Colon (tissue), 2 donors: ENCODE results near the gene TMEM123.
A peak's percentile ranks its signal among the peaks of the same experiment; 100 is the strongest.

Source experiments
- FAIRE-seq: peaks from 2 replicates; lab custom pipeline; 2012; peaks lifted over from hg19 to GRCh38; lab: Jason Lieb, UNC
- donor health status: control.
- donor health status: control.

TMEM123 gene

DNA sequence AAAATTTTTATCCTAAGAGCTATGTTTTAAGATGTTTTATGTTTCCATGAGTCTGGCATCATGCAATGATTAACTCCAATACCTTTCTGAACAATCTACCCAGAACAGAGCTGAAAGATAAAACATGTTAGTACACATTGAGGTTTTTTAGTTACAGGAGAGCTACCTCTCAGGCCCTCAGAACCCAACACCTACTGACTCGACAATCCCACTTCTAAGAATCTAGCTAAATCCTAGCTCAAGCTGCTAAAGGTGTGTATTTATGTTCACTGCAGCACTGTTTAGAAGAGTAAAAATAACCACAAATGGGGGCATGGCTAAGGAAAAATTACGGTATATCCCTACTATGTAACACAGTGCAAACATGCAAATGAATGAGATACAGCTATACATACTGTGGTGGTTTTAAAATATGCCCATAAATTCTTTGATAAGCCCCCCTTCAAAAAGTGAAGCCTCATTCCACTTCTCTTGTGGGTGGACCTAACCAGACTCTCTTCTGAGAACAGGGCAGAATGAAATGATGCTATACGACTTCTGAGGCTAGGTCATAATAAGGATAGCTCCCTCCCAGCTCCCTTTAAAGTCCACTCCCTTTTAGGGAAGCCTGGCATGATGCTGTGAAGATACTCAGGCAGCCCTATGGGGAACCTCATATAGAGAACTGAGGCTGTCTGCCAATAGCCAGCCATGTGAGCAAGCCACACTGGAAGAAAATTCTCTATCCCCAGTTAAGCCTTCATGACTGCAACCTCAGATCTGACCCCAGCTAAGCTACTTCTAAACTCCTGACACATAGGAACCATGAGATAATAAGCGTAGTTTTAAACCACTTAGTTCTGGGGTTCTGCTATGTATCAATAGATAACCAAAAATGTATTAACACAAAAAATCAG is 29.5 kb downstream of the TMEM123 start:
- no peak for FAIRE-seq

- no peak for FAIRE-seq
Measured at GRCh38 chr11:102421261-102421660, 31.3 kb downstream of the TMEM123 start.

- FAIRE-seq = no peak
Measured at GRCh38 chr11:102420547-102420946, 32.0 kb downstream of the TMEM123 start.

- FAIRE-seq = no peak
Measured at GRCh38 chr11:102419181-102419580, 33.4 kb downstream of the TMEM123 start.

DNA sequence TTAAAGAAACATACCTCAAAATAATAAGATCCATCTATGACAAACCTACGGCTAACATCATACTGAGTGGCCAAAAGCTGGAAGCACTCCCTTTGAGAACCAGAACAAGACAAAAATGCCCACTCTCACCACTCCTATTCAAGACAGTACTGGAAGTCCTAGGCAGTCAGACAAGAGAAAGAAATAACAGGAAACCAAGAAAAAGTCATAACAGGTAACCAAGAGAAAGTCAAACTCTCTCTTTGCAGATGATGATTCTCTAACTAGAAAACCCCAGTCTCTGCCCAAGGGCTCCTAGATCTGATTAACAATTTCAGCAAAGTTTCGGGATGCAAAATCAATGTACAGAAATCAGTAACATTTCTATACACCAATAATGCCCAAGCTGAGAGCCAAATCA is 35.6 kb downstream of the TMEM123 start:
- no peak for FAIRE-seq

DNA sequence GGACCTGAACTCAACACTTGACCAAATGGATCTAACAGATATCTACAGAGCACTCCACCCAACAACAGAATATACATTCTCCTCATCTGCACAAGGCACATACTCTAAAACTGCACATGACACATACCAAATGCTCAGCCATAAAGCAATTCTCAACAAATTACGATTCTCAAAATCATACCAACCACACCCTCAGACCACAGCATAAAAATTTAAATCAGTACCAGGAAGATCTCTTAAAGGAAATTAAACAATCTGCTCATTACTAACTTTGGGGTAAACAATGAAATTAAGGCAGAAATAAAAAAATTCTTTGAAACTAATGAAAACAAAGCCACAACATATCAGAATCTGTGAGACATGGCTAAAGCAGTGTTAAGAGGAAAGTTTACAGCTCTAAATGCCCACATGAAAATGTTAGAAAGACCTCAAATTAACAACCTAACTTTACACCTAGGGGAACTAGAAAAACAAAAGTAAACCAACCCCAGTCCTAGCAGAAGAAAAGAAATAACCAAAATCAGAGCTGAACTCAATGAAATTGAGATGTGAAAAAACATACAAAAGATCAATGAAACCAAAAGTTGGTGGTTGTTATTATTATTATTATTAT is 37.2 kb downstream of the TMEM123 start:
- peak; percentile 38 for FAIRE-seq

GRCh38 chr11:102414559-102414958 is 38.0 kb downstream of the TMEM123 start:
- no peak for FAIRE-seq

GRCh38 chr11:102413497-102413896 is 39.1 kb downstream of the TMEM123 start:
- no peak for FAIRE-seq

DNA sequence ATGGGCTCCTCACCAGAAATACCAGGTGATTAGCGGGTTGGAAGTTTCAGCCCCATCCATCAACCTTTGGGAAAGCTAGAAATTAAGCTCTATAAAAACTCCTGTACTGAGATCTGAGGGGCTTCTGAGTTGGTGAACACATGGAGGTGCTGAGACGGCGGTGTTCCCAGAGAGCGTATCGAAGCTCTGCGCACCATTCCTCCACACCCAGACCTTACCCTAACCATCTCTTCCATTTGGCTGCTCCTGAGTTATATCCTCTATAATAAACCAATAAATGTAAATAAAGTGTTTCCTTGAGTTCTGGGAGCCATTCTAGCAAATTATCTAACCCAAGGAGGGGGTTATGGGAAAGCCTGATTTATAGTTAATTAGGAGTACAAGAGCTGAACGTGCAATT is 41.4 kb downstream of the TMEM123 start:
- no peak for FAIRE-seq

GRCh38 chr11:102410382-102410784 is 42.2 kb downstream of the TMEM123 start:
- FAIRE-seq = no peak

DNA sequence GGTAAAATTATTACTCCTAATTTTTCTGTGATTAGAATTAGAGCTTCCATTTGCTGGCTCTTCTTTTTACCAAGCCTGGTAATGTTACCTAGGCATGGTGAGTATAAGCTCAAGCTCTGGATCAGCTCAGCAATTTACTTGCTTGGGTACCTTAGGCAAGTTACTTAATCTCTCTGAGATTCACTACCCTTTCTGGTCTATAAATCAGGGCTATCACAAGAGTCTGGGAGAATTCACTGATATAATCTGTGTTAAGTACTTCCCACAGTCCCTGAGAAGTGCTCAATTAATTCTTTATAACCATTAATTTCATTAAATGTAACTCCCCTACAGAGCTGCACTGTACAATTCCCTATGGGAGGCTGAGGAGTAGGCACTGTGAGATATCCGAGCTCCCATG is 44.2 kb downstream of the TMEM123 start:
- FAIRE-seq = no peak

DNA sequence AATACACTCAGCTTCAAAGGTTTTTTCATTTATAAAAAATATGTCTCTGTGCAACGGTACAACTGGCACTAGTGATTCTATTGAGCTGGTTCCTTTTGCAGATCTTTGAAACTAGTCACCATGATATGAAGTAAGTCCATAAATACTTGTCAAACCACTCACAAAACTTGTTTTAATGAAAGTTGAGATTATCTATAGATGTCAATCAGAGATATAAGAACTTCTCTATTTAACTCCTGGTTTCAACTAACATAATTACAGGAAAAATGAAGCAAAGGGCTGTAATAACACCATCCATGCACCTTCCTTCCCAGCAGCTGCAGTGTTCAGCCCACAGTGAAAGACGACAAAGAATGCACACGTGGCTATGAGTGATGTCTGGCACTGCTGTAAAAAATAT is 44.7 kb downstream of the TMEM123 start:
- FAIRE-seq = no peak

DNA sequence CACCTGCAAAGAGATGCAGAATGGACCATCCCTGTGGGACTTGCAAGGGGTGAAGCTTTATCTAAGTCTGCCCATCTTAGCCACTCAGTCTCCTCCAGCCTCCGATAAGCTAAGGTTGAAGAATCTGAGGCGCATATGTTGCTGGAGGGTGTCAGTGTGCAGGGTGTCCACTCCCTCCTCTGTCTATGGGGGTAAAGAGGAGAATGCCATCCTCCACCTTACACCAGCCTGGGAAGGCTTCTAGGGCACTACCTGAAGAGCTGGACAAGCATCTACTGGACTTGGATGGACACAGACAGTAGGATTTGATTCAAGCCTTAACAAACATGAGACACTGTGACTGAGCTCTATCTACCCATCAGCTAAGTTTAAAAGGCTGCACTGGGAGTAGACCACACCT is 46.5 kb downstream of the TMEM123 start:
- FAIRE-seq = no peak

GRCh38 chr11:102405501-102405900 is 47.1 kb downstream of the TMEM123 start:
- FAIRE-seq = no peak

- no peak for FAIRE-seq
Measured at GRCh38 chr11:102402548-102402947, 50.0 kb downstream of the TMEM123 start.

DNA sequence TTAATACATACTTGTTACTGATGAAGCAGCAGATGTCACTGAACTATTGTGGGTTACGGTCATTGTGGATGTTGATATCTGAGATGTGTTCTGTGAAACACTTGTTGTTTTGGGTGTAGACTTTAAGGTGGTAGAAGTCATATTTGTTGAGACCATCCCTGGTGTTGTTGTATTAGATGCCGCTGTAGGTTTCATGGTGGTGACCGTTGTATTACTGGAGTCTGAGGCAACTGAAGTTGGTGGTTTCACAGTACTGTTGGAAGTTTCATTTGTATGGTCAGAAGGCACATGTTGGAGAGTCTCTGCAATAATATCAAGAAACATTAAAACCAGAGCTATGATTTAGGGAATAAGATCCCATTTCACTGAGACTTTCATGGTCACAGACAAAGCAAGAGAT is 50.7 kb downstream of the TMEM123 start:
- no peak for FAIRE-seq

DNA sequence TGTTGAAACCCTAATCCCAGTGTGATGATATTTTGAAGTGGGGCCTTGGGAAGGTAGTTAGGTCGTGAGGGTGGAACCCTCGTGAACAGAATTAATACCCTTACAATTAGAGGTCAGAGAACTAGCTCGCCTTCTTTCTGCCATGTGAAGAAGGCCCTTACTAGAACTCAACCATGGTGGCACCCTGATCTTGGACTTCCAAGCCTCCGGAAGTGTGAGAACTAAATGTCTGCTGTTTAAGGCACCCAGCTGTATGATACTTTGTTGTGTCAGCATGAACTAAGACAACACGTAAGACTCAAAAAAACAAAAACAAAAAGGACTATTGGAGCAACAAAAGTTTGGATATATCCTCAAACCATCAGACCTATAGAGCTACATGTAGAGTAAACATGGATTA is 52.0 kb downstream of the TMEM123 start:
- no peak for FAIRE-seq

GRCh38 chr11:102399189-102399588 is 53.4 kb downstream of the TMEM123 start:
- FAIRE-seq = no peak

DNA sequence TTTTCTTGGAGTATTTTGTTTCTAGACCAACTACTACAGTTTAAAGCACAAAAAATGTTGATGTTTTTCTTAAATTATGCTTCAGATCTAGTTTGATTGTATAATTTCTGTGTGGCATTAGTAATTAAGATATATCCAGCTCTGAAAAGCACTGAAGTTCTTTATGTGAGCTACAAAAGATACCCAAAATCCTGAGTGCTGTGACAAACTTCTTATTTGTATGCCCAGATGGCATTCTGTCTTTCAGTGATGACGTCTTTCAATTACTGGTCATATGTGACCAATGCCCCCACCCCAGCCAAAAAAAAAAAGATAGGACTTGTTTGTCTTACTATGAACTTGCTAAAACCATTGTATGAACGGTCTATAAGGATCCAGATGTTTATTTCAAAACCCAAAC is 54.3 kb downstream of the TMEM123 start:
- no peak for FAIRE-seq

DNA sequence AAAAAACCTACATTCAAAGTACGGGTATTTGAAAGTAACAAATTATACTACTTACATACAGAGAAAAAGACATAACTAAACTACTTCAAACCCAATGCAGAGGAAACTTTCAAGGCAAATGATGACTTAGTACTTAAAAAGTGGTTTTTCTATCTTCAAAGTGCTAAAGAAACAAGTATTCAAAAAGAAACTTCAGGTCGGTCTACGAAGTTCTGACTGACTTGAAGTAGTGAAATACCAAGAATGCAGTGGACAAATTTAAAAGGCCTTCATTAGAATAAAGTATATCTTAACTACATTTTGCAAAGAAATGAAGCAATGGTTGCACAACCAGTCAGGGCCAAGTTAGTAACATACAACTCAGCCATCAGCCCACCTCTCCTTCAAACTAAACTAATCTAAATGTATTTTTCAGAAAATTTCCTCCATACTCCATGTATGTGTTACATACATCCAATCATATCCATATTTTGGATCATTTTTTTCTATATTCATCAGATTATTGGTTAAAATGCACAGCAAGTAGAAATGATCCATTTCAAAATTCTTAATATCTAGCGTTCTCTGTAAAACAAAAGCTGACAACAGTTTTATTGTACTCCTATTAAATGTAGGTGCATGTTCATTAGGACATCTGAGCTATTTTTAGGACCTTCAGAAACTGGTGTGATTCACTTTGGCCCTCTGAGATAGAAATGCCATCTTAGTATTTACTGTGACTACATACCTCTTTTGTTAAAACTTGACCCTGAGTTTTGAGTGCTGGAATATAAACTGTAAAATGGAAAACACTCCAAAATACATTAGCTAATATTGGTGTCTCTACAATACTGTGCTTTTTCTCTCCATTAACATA is 55.6 kb downstream of the TMEM123 start:
- no peak for FAIRE-seq

GRCh38 chr11:102395720-102396393 is 56.7 kb downstream of the TMEM123 start:
- no peak for FAIRE-seq

GRCh38 chr11:102393272-102393730 is 59.3 kb downstream of the TMEM123 start:
- no peak for FAIRE-seq
